Stimulated activated CD8-positive, alpha-beta memory T cell treated with anti-CD3 and anti-CD28 coated beads, Interleukin-4, amount 100 ng/mL, for 24 hours (primary cell): ENCODE measurements around the gene SLC9A8.
"Not testable (repeated sequence)": the region's sequence is repeated elsewhere in the genome, so short reads cannot be mapped to it uniquely, and the experiment has no call there.

Experiments
- DNase-seq: peaks from one replicate; pipeline ENCODE4 v3.0.0-alpha.2; 2020; ENCODE audit warnings: low read depth

Gene SLC9A8

GRCh38 chr20:49893242-49894072, 80.8 kb downstream of the SLC9A8 start:
- DNase-seq, result peak; percentile 24

- DNase-seq, result no peak
Measured at GRCh38 chr20:49894073-49894470, 81.4 kb downstream of the SLC9A8 start.

- DNase-seq, result not testable (repeated sequence)
Measured at GRCh38 chr20:49895474-49896093, 83.0 kb downstream of the SLC9A8 start.

DNA sequence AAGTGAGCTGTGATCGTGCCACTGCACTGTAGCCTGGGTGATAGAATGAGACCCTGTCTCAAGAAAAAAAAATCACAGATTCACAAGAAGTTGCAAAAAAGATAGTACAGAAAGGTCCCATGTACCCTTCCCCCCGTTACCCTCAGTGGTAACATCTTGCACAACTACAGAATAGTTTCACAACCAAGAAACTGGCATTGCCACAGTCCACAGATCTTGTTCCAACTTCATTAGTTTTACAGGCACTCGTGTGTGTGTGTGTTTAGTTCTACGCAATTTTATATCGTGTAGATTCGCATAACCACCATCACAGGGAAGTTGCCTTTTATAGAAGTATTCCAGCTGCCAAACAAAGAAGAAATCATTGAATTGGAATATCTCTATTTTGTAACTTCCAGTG, 83.6 kb downstream of the SLC9A8 start:
- DNase-seq, result no peak

- no peak for DNase-seq
Measured at GRCh38 chr20:49899541-49900383, 87.1 kb downstream of the SLC9A8 start.

DNA sequence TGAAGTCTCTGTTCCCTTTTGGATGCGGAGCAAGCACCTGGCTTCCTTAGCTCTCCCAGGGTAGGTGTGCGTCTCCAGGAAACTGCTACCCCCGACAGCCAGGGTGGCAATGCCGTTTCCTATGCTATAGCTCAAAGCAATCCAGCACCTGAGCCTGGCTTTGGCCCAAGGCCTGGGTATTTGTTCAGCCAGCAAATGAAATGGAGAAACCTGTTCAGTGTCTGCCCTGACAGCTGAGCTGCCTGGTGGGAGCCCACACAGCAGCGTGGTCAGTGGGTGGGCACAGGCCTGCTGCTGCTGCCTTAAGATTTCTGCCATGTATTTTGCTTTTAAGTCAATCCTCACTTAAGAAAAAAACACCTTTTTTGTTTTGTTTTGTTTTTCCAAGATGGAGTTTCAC, 89.0 kb downstream of the SLC9A8 start:
- DNase-seq, result no peak

GRCh38 chr20:49904440-49905214, 92.0 kb downstream of the SLC9A8 start:
- DNase-seq, result no peak

DNA sequence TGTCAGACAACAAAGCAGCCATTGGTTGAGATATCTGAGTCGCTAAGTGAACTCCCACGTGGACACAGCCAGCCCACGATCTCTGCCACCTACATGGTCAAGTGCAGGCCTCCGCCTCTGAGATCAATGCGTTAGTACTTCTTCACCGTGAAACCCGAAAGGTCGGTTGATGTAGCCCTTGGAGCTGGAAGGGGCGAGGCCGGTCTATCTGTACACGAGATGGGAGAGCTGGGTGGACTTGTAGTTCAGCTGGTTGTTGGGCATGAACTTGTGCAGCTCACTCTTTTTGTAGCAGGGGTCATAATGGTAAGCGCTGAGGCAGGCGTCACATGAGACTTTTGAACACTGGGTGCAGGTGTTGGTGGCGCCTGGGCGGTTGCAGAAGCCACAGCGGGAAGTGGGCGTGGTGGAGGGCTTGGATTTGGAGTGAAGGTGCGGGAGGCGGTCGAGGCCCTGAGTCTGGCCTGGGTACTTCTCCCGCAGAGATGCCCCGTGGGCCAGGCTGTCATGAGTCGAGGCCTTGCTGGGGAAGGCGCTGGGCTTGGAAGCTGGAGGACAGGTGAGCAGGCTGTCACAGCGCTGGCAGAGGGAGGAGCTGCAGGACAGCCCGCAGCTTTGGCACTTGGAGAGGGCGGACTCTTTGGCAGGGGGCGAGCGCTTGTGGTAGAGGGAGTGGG, 92.9 kb downstream of the SLC9A8 start:
- no peak for DNase-seq

DNA sequence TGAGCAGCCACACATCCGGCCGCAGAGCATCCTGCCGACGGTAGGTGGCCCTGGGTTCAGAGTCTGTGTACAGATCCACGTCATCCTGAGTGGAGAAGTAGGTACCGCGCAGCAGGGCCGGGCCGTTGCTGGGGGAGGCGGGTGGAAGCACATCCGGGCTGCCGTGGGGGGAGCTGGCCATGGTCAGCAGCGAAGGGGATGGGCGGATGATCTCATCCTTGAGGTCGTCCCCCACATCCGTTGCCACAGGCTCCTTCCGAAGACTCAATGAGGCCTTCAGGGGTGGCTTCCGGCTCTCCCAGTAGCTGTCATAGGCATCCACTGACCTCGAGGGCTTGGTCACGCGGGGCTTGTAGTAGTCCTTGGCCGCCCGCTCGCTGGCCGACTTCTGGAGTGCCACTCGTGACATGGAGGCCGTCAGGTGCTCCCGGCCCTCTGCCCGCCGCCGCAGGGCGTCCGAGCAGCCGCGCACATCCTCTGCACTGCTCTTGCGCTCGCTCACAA, 93.5 kb downstream of the SLC9A8 start:
- DNase-seq, result no peak

DNA sequence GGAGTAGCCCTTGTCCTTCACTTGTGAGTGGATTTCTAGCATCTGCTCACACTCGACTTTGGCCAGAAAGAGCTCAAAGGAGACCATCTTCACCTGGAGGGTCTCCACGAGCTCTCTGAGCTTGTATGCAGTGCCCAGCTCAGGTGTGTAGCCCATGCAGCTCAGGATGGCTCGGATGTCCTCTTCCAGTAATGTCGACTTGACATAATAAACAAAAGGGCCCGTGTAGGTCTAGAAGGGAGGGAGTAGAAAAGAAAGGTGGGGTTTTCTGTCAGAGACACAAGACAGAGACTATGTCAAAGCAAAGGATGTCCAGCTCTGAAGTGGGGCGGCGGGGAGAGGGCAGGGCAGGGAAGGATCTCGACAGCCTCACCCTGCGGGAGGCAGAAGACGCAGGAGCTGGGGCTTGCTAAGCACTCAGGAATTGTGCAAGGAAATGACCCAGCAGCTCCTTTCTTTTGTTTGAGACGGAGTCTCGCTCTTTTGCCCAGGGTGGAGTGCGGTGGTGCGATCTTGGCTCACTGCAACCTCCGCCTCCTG, 94.1 kb downstream of the SLC9A8 start:
- no peak for DNase-seq

- DNase-seq, result no peak
Measured at GRCh38 chr20:49907405-49908257, 95.0 kb downstream of the SLC9A8 start.

DNA sequence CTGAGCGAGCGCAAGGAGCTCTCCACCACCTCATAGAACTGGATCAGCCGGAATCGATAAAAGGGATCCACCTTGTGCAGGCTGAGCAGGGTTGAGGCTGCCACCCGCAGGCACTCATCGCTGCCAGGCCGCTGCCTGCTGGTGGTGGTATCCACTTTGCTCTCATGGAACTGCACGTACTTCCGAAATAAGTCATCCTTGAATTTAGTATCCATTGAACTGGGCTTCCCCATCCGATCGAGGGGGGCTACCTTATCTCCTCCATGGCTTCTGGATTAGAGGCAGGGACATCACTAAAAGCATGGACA, 95.6 kb downstream of the SLC9A8 start:
- no peak for DNase-seq

- DNase-seq, result no peak
Measured at GRCh38 chr20:49909499-49910339, 97.1 kb downstream of the SLC9A8 start.

- DNase-seq, result no peak
Measured at GRCh38 chr20:49910340-49910706, 97.7 kb downstream of the SLC9A8 start.

- no peak for DNase-seq
Measured at GRCh38 chr20:49913399-49914047, 100.9 kb downstream of the SLC9A8 start.

DNA sequence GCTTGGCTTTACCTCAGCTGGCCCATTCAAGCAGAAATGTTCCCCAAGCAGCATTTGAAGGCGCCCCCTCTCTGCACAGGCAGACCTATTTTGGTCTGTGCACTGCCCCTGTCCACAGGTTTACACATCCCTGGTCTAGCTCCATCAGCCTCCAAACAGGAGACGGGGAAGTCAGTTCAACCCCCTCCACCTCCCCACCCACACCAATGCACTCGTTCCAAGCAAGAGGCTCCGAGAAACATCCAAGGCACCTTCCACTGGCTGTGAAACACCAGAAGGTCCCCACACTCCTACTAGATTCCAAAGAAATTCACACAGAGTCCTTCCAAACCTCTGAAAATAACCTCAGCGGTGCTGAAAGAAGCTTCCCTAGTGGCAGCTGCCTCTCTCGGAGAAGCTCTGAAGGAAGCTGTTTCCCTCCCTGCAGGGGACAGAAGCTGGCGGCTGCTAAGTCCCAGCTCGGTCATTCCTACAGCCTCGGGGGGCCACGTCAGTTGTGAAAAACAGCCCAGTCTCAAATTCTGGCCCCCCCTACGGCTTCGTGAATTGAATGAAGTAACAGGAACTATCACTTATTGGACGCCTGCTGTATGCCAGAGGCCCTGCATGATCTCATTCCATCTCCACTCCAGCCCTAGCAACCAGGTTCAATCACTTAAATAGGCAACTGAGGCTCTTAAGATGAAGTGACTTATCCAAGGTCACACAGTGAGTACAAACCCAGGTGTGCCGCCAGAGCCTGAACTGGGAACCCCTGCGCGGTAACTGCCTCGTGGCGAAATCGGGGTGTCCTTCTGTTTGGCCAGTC, 101.9 kb downstream of the SLC9A8 start:
- DNase-seq, result no peak

DNA sequence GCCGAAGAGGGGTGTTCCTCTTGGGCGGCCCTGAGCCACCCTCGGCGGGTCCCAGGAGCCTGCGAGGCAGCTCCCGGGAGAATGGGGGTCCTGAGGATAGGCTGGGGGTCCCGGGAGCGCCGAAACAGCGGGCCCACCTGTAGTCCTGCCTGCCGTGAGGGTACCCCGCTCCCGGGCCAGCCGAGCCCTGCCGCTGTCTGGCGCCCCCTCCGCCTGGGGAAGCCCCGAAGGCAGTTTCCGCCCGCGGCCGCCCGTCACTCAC, 102.4 kb downstream of the SLC9A8 start:
- DNase-seq, result no peak
